SIG-M5 treated with dmso at 0.1 percent for 504 hours (cell line): Measurements from ENCODE around the gene TSPAN11.
"Not testable (repeated sequence)": the region's sequence is repeated elsewhere in the genome, so short reads cannot be mapped to it uniquely, and the experiment has no call there.

Source experiments
- DNase-seq: peaks from one replicate; lab custom pipeline; 2025; ENCODE audit not compliant: unreplicated experiment; lab: John Stamatoyannopoulos, UW

Gene TSPAN11

GRCh38 chr12:30926243-30927221 lies at the start of gene TSPAN11:
Gene TSPAN11, plus strand, starts transcription at chr12:30926748. Its CDS starts 27,244 bp downstream, at chr12:30953992.
- DNase-seq = no peak

- no peak for DNase-seq
These were observed 49.3 kb upstream of the TSPAN11 start for GRCh38 chr12:30877105-30877875.

GRCh38 chr12:30878024-30878423 lies 48.5 kb upstream of the TSPAN11 start:
- no peak for DNase-seq

GRCh38 chr12:30880061-30880460 lies 46.5 kb upstream of the TSPAN11 start:
- no peak for DNase-seq

GRCh38 chr12:30880813-30881212 lies 45.7 kb upstream of the TSPAN11 start:
- no peak for DNase-seq

- DNase-seq = no peak
These were observed 43.8 kb upstream of the TSPAN11 start for GRCh38 chr12:30882706-30883105.

- no peak for DNase-seq
These were observed 41.7 kb upstream of the TSPAN11 start for GRCh38 chr12:30884799-30885198.

- no peak for DNase-seq
These were observed 41.2 kb upstream of the TSPAN11 start for GRCh38 chr12:30885321-30885720.

- no peak for DNase-seq
These were observed 39.3 kb upstream of the TSPAN11 start for GRCh38 chr12:30887226-30887625.

GRCh38 chr12:30888241-30888640 lies 38.3 kb upstream of the TSPAN11 start:
- no peak for DNase-seq

- not testable (repeated sequence) for DNase-seq
These were observed 32.0 kb upstream of the TSPAN11 start for GRCh38 chr12:30894531-30894930.

GRCh38 chr12:30896461-30896860 lies 30.1 kb upstream of the TSPAN11 start:
- no peak for DNase-seq

- no peak for DNase-seq
These were observed 27.7 kb upstream of the TSPAN11 start for GRCh38 chr12:30898846-30899245.

GRCh38 chr12:30900351-30900750 lies 26.2 kb upstream of the TSPAN11 start:
- no peak for DNase-seq

- no peak for DNase-seq
These were observed 24.5 kb upstream of the TSPAN11 start for GRCh38 chr12:30902001-30902400.

GRCh38 chr12:30902596-30902995 lies 24.0 kb upstream of the TSPAN11 start:
- DNase-seq = no peak

- DNase-seq = no peak
These were observed 21.0 kb upstream of the TSPAN11 start for GRCh38 chr12:30905463-30906009.

GRCh38 chr12:30908076-30908721 lies 18.3 kb upstream of the TSPAN11 start:
- DNase-seq = no peak

GRCh38 chr12:30908722-30909348 lies 17.7 kb upstream of the TSPAN11 start:
- no peak for DNase-seq

- no peak for DNase-seq
These were observed 17.1 kb upstream of the TSPAN11 start for GRCh38 chr12:30909349-30910037.
